Measurements from ENCODE around the gene TM7SF3.
A peak's percentile ranks its signal among the peaks of the same experiment; 100 is the strongest.

TM7SF3 gene

GRCh38 chr12:27014085-27014858, at the start of gene TM7SF3:
TSS of gene TM7SF3 (minus strand) at chr12:27014384. CDS start at chr12:27014168, 216 bp downstream.
- peak within 1 kb of the TSS; percentile 87 for H3K4me3 ChIP-seq (ENCODE audit: low read length)

GRCh38 chr12:27063250-27063851, 49.2 kb upstream of the TM7SF3 start:
- no peak for TF ChIP-seq CTCF (conservative IDR thresholded peaks at IDR 0.05; ENCODE audit: low read length)
- DNase-seq (ENCODE audit: low read depth) = no peak
- H3K4me3 ChIP-seq (ENCODE audit: low read length) = no peak overlapping the region

More at GRCh38 chr12:27014085-27014858, at the start of gene TM7SF3:
- DNase-seq (ENCODE audit: low read depth) = peak; percentile 79
- TF ChIP-seq CTCF (conservative IDR thresholded peaks at IDR 0.05; ENCODE audit: low read length) = peak; percentile 56

GRCh38 chr12:27061317-27061716, 47.1 kb upstream of the TM7SF3 start:
- H3K4me3 ChIP-seq (ENCODE audit: low read length) = no peak overlapping the region
- no peak for TF ChIP-seq CTCF (conservative IDR thresholded peaks at IDR 0.05; ENCODE audit: low read length)
- no peak for DNase-seq (ENCODE audit: low read depth)

GRCh38 chr12:27060740-27061139, 46.6 kb upstream of the TM7SF3 start:
- H3K4me3 ChIP-seq (ENCODE audit: low read length) = no peak overlapping the region
- DNase-seq (ENCODE audit: low read depth) = peak; percentile 12
- TF ChIP-seq CTCF (conservative IDR thresholded peaks at IDR 0.05; ENCODE audit: low read length) = no peak

GRCh38 chr12:27057543-27057942, 43.4 kb upstream of the TM7SF3 start:
- no peak for TF ChIP-seq CTCF (conservative IDR thresholded peaks at IDR 0.05; ENCODE audit: low read length)
- no peak for DNase-seq (ENCODE audit: low read depth)
- H3K4me3 ChIP-seq (ENCODE audit: low read length) = no peak overlapping the region

GRCh38 chr12:27055966-27056365, 41.8 kb upstream of the TM7SF3 start:
- H3K4me3 ChIP-seq (ENCODE audit: low read length) = no peak overlapping the region
- TF ChIP-seq CTCF (conservative IDR thresholded peaks at IDR 0.05; ENCODE audit: low read length) = no peak
- no peak for DNase-seq (ENCODE audit: low read depth)

GRCh38 chr12:27052742-27053141, 38.6 kb upstream of the TM7SF3 start:
- no peak for TF ChIP-seq CTCF (conservative IDR thresholded peaks at IDR 0.05; ENCODE audit: low read length)
- H3K4me3 ChIP-seq (ENCODE audit: low read length) = no peak overlapping the region
- DNase-seq (ENCODE audit: low read depth) = no peak
